GM12878 (cell line): Measurements from ENCODE around the gene RASAL2.

ENCODE experiments used
- BACH1 ChIP-seq: fragments of 450-650 bp; IDR thresholded peaks from 2 replicates; pipeline ENCODE4 v1.6.1; 2017; ENCODE audit warnings: mild to moderate bottlenecking, borderline replicate concordance
- USF2 ChIP-seq: IDR thresholded peaks from 2 replicates; pipeline ENCODE4 v1.6.1; 2011; ENCODE audit warnings: low read depth, low read length, improper control_type of control experiment, borderline replicate concordance

GRCh38 chr1:178407655-178408054 is 313.8 kb downstream of the RASAL2 start:
- TF ChIP-seq BACH1 (no peak), USF2 (no peak)
